RCC 7860 (cell line): ENCODE data around the gene TAP2.

Source experiments
- DNase-seq: peaks from one replicate; pipeline ENCODE4 v3.0.0-alpha.2; 2015; ENCODE audit warnings: low spot score
- FAIRE-seq: peaks from 2 replicates; lab custom pipeline; 2012; peaks lifted over from hg19 to GRCh38; lab: Jason Lieb, UNC

Gene TAP2

GRCh38 chr6:32854376-32855178, 16.0 kb upstream of the TAP2 start:
- no peak for FAIRE-seq
- DNase-seq, result no peak

GRCh38 chr6:32853541-32854375, 15.2 kb upstream of the TAP2 start, which contains the start of the genes PSMB9 and TAP1:
Gene PSMB9, plus strand, starts transcription at chr6:32854192. Its CDS starts 38 bp downstream, at chr6:32854230.
Gene TAP1, minus strand, starts transcription at chr6:32853704. Its CDS starts 68 bp downstream, at chr6:32853636.
- no peak for FAIRE-seq
- DNase-seq, result peak; percentile 76

- DNase-seq (no peak), FAIRE-seq (no peak)
Measured at GRCh38 chr6:32852844-32853540, 14.5 kb upstream of the TAP2 start.

GRCh38 chr6:32852018-32852843, 13.7 kb upstream of the TAP2 start:
- FAIRE-seq, result no peak
- no peak for DNase-seq

- FAIRE-seq, result no peak
- DNase-seq, result no peak
Measured at GRCh38 chr6:32851025-32851424, 12.5 kb upstream of the TAP2 start.

GRCh38 chr6:32849126-32849525, 10.6 kb upstream of the TAP2 start:
- DNase-seq, result no peak
- FAIRE-seq, result no peak

- DNase-seq (no peak), FAIRE-seq (no peak)
Measured at GRCh38 chr6:32847795-32848194, 9.3 kb upstream of the TAP2 start.

GRCh38 chr6:32847004-32847403, 8.5 kb upstream of the TAP2 start:
- FAIRE-seq (no peak), DNase-seq (no peak)

- FAIRE-seq (no peak), DNase-seq (no peak)
Measured at GRCh38 chr6:32845384-32845884, 6.9 kb upstream of the TAP2 start.

- FAIRE-seq (no peak), DNase-seq (no peak)
Measured at GRCh38 chr6:32844839-32845383, 6.4 kb upstream of the TAP2 start.

- DNase-seq, result peak; percentile 84
- FAIRE-seq, result peak; percentile 65
Measured at GRCh38 chr6:32843979-32844838, 5.7 kb upstream of the TAP2 start, which contains the start of gene PSMB8. Gene PSMB8, minus strand, starts transcription at chr6:32844047. Its CDS starts 51 bp downstream, at chr6:32843996.

- FAIRE-seq (no peak), DNase-seq (no peak)
Measured at GRCh38 chr6:32843331-32843978, 4.9 kb upstream of the TAP2 start.

- no peak for DNase-seq
- FAIRE-seq, result no peak
Measured at GRCh38 chr6:32842690-32843089, 4.2 kb upstream of the TAP2 start.

- DNase-seq (no peak), FAIRE-seq (no peak)
Measured at GRCh38 chr6:32842021-32842650, 3.6 kb upstream of the TAP2 start.

- FAIRE-seq, result no peak
- no peak for DNase-seq
Measured at GRCh38 chr6:32840604-32841246, 2.2 kb upstream of the TAP2 start.

GRCh38 chr6:32839356-32839755, 817 bp upstream of the TAP2 start:
- no peak for FAIRE-seq
- DNase-seq, result no peak

- DNase-seq, result peak; percentile 22
- FAIRE-seq, result no peak
Measured at GRCh38 chr6:32837651-32838113, 857 bp downstream of the TAP2 start.
